GM19395 (cell line): ENCODE data around the gene TMEM233.

Source experiments
- ATAC-seq: cut with Tn5 transposase; IDR thresholded peaks from one replicate; pipeline ENCODE4 v1.9.1; 2021; ENCODE audit warnings: mild to moderate bottlenecking, moderate library complexity; ENCODE audit not compliant: unreplicated experiment

The TMEM233 gene

GRCh38 chr12:119679081-119679480 lies 85.5 kb downstream of the TMEM233 start:
- ATAC-seq: no peak

- ATAC-seq: no peak
Observed at GRCh38 chr12:119679490-119679889, 85.9 kb downstream of the TMEM233 start.

GRCh38 chr12:119681111-119681510 lies 87.5 kb downstream of the TMEM233 start:
- no peak for ATAC-seq

- peak; percentile 53 for ATAC-seq
Observed at GRCh38 chr12:119681728-119682638, 88.4 kb downstream of the TMEM233 start.

- ATAC-seq: no peak
Observed at GRCh38 chr12:119682639-119683252, 89.2 kb downstream of the TMEM233 start.

DNA sequence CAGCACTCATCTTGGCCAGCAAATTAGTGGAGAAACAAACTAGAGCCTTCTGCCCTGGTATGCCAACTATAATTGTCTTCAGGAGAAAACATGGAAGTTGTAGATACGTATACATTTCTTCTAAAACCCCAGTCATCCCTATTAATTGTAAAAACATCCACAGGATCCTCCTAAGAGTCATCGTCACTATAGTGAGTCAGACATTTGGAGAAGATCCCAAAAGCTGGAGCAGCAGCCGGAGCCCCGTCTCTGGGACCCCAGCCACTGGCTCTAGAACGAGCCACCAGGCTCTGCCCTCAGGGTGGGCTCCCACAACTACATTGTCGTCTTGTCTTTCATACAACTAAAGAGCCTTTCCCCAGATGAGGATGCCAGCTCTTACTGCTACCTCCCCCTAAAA lies 89.8 kb downstream of the TMEM233 start:
- no peak for ATAC-seq

GRCh38 chr12:119683816-119684215 lies 90.2 kb downstream of the TMEM233 start:
- no peak for ATAC-seq

- no peak for ATAC-seq
Observed at GRCh38 chr12:119684711-119685369, 91.3 kb downstream of the TMEM233 start.

DNA sequence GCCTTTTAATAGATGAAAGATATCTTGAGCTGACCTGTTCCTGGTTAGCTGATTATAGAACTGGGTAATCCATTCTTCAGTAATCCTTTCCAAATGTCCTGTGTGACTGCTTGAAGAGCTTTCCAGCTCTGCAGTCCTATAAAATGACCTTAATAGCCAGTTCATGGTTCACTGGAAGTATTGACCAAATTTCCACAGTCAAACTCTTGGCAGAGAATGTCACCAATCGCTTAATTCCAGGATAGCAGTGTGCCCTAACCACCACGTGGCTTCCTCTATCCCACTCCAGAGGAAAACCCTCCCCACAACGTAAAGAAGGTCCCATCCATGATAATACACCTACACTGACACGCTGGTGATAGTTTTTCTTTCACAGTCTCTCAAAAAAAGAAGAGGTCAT lies 91.8 kb downstream of the TMEM233 start:
- ATAC-seq: no peak

GRCh38 chr12:119686355-119686754 lies 92.8 kb downstream of the TMEM233 start:
- ATAC-seq: no peak

GRCh38 chr12:119686776-119687175 lies 93.2 kb downstream of the TMEM233 start:
- no peak for ATAC-seq

DNA sequence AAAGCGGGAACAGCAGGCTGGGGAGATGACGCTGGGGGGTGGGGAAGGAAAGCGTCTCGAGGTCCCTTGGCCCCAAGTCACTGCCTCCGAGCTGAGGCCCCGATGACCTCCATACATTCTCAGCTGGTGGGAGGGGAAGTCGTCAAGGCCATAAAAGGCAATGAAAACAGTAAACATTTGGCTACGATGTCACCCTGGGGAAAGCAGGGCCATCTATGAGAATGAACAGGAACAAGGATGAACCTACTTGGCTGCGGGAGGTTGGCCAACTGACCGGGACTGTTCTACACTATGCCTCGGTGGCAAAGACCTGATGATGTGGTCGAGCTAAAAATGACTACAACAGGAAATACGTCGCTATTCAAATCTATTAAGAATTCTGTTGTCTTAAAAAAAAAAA lies 93.8 kb downstream of the TMEM233 start:
- no peak for ATAC-seq

- ATAC-seq: no peak
Observed at GRCh38 chr12:119687879-119688278, 94.3 kb downstream of the TMEM233 start.

DNA sequence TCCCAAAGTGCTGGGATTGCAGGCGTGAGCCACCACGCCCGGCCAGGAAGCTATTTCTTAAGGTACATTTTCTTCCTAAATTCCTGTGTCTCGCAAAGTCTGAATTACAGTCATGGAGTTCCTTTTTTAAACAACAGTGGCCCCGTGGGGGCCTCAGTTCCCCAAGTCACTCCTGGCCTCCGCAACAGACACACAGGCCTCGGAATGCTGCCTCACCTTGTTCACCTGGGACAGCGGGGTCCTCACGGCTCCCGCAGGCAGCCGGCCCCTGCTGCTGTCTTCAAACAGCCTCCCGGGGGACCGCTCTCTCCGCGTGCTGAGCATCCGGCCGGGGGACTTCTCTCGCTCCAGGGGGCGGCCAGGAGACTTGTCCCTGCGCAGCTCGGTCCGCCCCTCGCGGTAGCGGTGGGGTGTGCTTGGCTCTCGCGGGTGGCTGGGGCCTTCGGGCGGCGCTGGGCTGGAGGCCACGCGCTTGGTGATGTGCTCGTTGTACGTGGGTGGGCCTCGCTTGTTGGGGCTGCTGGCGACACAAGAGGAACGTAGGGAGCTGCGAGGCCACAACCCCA lies 96.4 kb downstream of the TMEM233 start:
- no peak for ATAC-seq

DNA sequence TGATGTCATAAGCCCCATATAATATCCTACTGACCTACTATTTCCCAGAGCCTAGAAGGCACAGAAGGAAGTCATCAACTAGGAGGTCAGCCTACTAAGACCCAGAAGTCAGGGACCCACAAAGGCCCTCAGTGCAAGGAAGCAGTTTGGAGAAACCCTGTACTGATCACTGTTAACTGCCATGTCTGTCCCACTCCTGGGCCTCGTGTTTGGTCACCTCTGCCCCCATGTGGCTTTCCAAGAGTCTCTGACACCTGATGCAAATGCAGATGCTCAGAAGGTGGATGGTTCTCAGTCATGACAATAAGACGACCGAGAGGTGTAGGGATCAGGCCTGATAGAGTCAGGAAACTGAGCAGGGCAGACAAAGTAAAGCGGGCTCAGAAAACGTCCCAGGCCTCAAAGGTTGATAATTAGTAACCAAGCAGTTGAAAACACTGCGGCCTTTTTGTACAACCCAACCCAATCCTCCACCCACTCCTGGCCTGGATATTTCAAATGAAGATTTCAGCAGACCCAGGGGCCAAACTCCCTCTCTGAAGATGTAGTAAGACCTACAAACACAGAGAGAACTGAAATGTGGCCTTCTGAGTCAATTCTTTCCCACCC lies 97.7 kb downstream of the TMEM233 start:
- ATAC-seq: no peak

DNA sequence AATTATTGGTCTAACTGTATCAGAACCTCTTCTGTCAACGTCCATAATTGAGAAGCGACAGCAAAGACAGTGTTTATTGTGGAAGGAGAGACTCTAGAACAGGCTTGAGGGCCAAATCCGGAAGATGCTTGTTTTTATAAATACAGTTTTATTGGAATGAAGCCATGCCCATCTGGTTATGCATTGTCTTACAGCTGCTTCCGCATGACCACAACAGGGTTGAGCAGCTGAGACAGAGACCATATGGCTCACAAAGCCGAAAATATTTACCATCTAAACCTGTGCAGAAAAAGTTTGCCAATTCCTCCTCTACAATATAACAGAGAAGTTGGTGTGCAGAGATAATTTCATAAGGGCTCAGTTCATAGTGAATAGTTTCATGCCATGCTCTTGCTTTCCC lies 98.8 kb downstream of the TMEM233 start:
- no peak for ATAC-seq
